NK-92 treated with Interleukin-12 subunit alpha and Interleukin-12 subunit beta, amount 100 ng/mL, for 24 hours (cell line): Measurements from ENCODE around the gene TCERG1L.

ENCODE experiments used
- DNase-seq: peaks from one replicate; lab custom pipeline; 2025; lab: John Stamatoyannopoulos, UW

The TCERG1L gene

DNA sequence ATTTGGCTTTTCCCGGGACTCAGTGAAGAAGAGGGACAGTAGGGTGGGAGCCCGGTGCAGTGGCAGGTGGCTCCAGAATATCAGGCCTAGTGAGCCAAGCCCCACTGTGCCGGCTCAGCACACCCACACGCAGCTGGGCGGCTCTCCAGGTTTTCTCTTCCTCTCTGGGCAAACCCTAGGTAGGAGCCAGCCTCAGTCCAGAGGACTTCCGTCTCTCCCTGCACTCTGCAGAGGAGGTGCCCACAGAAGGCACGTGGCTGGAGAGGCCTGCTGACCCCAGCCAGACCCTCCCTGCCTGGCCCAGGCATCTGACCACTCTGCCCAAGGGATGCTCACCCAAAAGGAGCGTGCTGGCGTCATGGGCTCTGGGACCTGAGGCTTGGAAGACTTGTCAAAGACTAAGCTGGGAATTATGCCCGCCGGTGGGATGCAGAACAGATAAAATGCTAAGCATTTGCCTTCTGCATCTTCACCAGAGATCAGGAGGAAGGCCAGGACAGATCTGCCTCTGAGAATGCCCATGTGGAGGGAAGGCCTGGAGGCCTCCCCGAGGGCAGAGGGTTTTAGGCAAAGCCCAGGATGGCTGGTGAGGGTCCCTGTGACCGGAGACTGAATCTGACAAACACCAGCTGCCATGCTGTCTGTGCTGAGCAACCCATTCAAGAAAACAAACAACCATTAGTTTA is 40.2 kb downstream of the TCERG1L start:
- DNase-seq = no peak

DNA sequence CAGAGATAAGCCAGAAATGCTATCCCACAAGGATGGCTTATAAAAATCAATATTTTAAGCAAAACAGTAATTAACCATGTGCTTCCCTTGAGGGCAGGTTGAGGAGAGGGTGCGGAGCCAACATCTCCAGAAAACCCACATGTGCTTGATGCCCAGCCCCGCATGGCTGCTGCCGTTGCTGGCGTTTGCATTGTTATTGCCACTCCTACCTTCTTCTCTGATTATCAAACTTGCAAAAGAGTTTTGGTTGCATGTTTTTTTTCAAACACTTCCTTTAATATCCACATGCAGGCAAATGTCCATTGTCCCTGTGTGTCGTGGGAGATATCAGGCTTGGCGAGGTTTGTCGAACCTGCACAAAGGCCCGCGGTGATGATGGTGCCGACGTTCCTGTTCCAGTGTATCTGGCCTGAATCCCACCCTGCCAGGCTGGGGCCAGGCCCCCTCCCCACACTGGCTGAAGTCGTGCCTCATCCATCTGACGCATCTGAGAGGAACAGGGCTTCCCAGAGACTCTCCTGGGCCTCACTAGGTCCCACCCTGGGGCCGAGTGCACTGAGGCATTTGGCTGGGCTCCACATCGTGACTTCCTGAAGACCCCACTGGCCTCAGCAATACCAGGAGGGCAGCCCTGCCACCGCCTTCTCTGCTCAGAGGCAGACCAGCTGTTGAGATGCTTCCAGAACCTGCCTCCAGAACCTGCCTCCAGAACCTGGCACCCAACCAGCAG is 40.9 kb downstream of the TCERG1L start:
- DNase-seq = no peak

DNA sequence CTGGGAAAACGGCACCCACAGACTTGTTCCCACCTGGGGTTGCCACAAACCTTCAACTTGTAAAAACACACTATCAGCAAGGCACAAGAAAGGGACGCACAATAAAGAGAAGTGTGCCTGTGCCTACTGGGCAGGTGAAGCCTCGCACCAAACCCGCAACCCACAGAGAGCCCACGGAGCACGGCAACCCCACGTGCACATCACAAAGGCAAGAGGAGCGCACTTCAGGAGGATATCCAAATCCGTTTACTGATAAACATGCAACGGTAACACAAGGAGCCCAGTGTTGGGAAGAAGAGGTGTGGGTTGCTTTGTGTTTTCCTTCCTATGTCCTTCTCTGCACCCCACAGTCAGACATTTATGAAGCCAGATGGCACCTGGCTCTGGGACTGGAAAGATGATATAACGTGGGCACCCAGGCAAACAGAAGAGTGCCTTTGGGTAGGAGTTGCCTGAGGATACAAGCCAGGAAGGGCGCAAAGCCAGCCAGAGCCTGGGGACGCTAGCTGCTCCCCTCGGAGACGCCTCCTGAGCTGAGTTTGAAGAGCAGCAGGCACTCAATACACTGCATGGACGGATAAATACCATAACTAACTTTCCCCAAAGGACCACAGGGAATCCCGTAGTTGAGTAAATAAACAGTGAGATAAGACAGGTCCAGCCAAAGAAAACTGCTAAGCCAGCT is 41.6 kb downstream of the TCERG1L start:
- no peak for DNase-seq

DNA sequence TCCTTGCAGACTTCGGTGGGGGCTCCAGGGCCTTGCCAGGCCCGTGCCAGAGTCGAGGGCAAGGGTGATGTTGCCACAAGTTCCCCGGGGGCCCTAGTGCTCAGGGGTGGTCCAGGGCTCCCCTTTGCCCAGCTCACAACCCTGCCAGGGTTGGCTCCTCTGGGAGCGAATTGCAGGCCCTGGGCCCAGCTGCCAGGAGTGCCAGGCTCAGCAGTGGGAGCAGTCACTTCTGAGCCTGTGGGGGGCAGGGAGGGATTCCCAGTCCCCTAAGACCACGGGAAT is 43.8 kb downstream of the TCERG1L start:
- no peak for DNase-seq

DNA sequence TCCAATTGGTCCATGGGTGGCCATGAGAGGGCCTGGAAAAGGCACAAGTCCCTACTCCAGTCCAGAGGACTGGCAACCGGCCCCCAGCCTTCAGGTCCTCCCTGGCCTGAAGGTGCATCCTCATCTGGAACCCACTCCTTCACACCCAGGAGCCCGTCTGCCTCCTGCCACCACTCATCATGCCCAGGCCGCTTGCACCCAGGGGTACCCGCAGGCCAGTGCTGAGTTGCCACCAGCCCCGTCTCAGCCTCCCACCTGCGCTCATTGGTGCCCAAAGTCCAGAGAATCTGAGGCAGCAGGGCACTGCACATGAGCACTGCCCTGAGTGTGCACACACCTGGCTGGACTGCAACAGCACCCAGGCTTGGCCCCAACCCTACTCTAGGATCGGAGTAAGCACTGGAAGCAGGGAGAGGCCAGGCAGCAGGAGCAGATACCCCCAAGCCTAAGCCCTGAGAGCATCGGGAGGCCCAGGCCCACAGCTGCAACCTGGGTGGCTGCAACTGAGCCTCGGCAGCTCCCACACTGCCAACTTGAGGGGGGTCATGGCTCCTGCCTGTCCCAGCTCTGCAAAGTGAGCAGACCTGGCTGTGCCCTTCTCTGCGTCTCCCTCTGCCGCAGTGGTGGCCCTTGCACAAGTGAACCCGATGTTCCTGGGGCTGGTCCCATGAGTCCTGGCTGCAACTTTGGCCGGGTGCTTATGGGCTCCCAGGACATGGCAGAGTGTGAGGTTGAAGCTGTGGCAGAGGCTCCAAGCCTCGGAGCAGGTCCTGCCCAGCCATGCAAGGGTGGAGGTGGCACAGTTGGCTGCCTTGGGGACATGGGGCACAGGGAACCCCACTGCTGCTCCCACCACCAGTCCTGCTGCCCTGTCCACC is 44.3 kb downstream of the TCERG1L start:
- no peak for DNase-seq

DNA sequence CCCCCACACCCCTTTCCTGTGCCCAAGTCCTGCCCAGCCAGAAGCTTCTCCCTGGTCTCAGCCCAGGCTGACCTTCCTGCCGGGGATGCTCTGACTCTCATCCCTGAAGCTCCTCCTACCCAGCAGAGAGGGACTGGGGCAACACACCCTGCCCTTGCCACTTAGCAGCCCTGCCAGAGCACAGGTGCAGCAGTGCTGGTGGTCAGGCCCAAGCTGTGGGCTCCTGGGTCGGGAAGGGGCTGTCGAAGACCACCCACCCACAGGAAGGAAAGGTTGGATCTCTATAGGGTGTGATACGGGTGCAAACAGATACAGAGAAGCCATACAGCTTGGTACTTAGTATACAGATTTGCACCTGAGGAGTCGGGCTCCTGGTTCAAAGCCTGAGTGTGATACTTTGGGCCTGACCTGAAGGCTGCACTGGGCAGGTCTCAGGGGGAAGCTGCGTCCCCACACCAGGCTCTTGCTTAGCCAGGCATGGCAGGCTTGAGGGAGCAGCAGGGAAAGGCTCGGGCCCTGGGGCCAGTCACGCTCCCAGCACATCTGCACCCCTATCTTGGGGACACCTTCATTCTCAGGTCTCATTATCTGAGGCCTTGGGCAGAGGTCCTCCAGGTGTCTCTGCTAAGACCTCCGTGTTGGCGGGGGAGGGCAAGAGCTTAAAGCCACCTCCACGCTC is 47.3 kb downstream of the TCERG1L start:
- no peak for DNase-seq

DNA sequence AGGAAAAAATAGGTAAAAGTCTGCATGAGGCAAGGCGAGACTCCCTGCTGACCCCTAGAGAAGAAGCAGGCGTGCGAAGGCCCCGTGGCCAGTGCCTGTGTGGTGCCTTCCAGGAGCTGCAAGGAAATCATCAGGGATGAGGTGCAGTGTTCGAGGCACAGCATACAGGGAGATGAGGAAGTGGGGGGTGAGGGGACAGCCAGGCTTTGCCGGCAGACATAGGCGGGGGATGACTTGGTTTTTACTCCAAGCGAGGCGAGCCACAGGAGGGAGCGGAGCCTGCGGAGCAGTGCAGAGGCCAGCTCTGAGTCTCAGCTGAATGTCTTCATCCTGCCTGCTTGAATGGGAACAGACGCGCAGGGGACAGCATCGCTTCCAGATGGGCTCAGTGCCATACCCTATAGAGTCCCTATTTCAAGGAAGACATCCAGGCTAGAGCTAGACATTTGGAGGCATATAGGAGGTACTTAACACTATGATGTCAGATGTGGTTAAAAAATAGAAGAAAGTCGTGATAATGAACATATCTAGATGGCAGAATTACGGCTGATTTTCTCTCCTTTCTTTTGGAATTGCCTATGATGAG is 49.5 kb downstream of the TCERG1L start:
- DNase-seq = no peak

DNA sequence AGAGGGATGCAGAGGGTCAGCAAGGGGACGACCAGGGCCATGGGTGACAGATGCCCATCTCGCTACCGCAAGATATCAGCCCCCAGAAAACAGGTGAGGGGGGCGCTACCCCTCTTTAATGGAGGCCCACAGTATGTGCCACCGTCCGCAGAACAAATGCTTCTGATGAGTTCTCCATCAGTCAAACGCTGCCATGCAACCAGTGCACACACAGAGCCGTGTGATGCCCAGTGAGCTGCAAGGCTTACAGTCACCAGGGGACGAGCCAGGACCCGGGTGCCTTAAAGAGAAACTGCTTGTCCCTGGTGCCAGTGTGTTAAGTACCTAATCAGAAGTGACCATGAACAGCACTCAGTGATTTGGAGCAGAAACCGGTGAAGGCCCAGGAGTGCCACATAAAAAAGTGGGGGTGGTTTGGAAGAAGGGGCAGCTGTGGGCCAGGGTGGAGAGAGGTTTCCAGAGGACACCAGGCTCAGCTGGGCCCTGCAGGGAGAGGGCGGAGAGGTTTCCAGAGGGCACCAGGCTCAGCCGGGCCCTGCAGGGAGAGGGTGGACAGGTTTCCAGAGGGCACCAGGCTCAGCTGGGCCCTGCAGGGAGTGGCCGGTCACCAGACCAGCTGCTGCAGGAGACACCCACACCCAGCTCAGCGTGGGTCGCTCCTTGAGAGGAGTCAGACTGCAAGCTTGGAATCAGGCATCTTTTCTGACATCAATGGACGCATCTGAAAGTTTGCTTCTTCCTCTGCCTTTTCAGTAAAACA is 50.9 kb downstream of the TCERG1L start:
- no peak for DNase-seq

DNA sequence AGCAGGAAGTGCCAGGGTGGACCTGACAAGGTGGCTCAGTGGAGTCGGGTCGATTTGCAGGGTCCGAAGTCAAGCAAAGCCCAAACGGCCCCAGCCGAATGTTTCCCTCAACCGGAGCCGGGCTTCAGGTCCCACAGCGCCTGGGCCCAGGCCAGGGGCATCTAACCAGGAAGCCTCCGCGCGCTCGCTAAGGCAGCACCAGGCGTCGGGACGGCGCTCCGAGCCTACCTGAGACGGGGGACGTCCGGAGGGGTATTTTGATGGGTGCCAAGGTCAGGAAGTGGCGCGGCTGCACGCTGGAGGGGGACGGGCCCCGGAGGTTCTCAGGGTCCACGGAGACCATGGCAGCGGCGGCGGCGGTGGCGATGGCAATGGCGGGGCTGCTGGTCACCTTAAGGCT is 51.5 kb downstream of the TCERG1L start:
- DNase-seq = no peak

DNA sequence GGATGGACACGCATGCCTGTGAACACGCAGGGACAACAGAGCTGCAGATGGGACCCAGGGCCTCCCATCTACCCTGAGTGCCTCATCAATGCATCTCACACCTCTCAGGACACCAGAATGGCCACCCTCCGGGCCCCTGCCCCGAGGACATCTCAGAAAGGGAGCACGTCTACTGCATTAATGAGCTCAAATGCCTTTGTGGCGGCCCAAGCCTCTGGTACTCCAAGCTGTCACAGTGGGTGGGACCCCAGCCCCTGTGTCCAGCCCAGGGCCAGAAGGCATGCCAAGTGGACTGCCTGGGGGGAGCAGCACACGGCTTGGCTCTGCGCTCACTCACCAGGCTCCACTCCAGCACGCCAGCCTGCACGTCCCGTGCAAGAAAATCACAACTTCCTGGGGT is 52.0 kb downstream of the TCERG1L start:
- no peak for DNase-seq

DNA sequence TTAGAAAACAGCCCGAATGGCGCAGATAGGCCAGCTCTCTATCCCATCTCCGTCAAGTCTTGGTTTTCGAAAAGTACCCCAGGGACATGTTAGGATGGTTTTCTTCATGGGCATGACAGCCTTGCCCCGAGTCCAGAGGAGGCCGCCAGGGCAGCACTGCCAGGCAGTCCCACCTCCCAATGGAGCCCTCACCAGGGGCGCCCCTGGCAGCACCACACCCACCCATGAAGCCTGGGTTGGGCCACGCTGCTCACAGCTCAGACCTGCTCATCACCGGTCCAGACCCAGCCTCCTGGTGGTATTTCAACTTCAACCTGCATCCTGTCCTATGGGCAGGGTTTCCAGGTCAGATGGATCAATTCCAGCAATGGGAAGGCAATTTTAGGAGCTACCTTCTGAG is 53.3 kb downstream of the TCERG1L start:
- DNase-seq = no peak

DNA sequence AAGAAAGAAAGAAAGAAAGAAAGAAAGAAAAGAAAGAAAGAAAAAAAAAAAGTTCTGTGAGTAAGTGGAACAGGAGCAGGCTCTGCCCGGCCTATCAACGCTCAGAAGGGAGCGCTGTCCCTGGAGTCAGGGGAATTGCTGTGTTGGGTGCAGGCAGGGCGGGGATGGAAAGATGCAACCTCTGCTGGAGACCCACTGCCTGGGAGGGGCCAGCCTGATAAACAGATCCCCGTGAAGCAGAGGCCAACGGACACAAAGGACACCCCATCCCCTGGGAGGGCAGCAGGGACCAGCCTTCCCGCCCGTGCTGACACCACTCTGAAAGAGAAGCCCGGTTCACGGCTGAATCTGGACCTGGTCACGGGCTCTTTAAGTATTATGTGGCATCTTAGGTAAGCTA is 54.5 kb downstream of the TCERG1L start:
- DNase-seq = no peak

DNA sequence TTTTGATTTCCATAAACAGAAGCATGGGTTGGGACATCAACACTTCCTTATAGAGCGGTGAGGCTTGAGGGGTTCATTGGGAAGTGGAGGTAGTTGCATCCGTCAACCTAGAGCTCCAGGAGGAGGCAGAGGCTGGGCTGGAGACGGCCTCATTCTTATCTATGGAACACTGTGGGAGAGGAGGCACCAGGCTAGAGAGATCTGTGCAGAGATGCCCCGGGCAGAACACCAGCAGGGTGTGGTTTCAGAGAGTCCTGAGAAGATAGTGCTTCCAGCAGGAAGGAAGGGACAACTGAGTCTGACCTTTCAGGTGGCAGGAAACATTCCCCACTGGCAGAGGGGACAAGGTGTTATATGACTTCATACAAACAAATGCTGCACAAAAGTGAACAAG is 56.7 kb downstream of the TCERG1L start:
- no peak for DNase-seq

DNA sequence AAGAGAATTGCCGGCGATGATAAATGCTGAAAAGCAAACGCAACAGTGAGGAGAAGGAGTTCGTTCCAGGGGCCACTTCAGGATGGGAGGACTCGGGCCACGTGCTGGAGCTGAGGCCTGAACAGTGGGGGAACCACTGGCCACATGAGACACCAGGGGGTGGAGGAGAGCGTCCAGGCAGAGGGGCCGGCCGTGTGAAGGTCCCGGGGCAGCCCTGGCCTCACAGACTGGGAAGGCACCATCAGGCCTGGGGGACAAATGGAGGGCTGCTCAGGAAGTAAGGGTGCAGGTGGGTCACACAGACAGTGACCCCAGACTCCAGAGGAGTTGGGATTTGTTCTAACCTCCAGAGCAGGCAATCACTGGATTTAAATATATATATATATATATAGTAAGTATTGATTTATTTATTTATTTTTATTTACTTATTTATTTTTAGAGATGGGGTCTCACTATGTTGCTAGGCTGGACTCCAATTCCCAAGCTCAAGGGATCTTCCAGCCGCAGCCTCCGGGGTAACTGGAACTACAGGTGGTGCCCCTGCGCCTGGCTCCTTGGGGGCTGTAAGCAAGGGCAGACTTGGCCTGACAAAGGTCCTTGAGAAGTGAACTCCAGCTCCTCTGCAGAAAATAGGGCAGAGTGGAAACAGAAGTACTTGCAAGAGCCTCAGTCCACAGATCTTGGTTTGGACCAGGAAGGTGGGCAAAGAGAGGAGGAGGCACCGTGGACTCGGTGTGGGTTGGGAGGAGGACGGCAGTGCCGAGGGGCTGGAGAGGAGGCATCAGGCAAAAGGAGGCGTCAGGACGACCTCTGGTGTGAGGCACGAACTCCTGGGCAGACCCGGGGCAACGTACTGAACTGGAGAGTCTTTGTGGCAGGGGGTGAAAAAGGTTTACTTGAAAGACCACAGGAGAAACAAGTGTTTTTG is 57.3 kb downstream of the TCERG1L start:
- DNase-seq = no peak

DNA sequence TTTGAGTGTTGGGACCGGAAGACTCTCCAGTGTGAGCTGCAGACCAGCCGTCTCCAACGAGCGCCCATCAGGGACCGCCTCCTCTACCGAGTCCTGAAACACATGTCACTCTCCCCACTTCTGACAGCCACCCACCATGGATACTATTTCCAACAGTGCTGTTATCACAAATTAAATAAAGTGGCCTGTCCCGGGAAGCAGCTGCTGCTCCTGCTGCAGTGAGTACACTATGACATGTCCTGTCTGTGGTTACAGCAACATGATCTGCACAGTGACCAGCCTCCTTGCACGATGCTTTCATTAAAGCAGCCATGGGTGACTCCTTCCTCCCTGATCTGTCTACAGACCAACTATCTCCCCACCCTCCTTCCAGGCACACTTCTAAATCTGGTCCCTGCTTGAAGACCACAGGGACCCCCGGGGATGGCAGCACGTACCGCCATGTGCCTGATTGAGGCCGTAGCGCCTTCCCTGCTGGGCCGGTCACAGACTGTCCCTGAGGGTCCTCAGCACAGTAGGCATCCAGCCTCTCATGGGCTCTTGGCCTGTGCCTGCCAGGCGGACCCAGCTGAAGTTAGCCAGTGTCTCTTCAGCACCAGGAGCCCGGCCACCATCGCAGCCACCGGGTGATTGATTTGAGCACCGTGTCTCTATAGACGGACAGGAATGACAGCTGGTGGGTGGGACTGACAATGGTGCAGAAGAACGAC is 58.8 kb downstream of the TCERG1L start:
- no peak for DNase-seq

DNA sequence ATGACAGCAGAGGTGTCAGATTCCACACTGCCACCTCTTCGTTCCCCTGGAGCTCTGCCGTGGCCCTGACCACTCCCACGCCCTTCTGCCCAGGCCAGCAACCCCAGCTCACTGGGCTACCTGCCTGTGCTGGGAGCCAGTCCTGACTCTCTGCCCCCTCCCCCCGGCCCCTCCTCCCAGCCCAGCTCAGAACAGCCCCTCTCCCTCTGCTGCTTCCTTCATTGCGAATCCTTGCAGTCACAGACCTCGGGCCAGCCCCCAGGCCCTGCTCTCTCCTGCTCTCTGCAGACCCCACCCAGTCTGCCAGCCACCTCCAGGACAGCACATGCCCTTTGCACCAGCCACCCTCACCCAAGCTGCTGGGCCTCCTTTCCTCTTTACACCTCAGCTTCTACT is 60.4 kb downstream of the TCERG1L start:
- no peak for DNase-seq

DNA sequence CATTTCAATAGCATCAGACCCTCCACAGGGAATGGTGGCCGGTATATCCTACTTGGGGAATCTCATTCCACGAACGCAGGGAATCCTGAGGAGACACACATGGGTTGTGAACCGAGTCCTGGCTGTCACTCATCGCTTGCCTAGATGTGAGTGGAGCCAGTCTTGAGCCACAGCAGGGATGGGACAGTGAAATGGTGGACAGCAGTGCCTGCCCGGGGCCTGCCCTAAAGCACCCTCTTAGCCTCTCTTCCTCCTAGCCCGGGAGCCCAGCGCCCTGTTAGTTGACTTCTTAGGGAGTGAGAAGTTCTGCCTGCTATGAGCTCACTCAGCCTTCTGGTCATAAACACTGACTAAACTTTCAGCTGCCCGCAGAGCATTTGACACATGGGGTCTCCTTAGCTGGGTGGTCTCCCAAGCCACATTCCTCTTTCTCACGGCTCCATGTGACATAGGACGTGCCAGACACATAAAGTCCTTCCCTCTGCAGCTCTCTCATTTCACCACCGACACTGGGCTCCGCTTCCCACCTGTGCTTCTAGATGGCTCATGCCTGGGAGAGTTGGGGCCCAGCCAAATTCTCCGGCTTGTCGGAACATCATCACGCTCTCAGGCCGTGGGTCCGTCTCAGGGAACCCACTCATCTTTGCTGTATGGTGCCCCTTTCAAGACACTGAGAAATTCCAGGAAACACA is 60.9 kb downstream of the TCERG1L start:
- no peak for DNase-seq

DNA sequence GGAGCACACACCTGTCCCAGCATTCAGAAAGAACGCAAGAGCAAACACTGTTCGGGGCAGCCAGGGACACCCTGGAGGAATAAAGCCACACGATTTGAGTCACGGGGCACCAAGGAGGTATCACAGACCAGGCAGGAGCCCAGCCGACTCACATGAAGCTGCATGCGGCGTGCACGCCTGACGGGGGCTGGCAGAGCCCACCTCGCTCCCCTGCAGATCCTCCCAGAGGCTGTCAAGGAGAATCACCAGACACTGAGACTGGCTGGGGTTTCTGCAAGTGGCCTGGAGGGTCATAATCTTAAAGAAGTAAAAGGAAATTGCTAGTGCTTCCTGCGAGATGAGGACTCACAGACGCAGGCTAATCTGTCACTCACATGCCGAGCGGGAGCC is 61.6 kb downstream of the TCERG1L start:
- DNase-seq = no peak
